Neutrophil (primary cell): ENCODE data around the gene TMEM106C.
A peak's percentile ranks its signal among the peaks of the same experiment; 100 is the strongest.

Experiments
- H3K27ac ChIP-seq: fragments of 200-600 bp; sonication (generic); 2 replicates; pipeline ENCODE4 v1.5.1; 2016; ENCODE audit warnings: mild to moderate bottlenecking, moderate library complexity
- H3K27me3 ChIP-seq: fragments of 200-600 bp; sonication (generic); 2 replicates; pipeline ENCODE4 v1.6.0; 2016; ENCODE audit warnings: mild to moderate bottlenecking
- H3K36me3 ChIP-seq: fragments of 200-600 bp; sonication (generic); 2 replicates; pipeline ENCODE4 v1.5.1; 2017
- H3K4me1 ChIP-seq, 2 experiments: fragments of 200-600 bp in 1 of 2; sonication (generic) in 1 of 2; 1 replicate in 1 of 2; 2 replicates in 1 of 2; pipeline versions ENCODE4 v1.5.1 to v1.6.1; 2013 to 2016; ENCODE audit warnings: low read depth in 1 of 2, low read length in 1 of 2, mild to moderate bottlenecking in 1 of 2, moderate library complexity in 1 of 2; ENCODE audit not compliant: control insufficient read depth in 1 of 2, insufficient read depth in 1 of 2
- H3K4me3 ChIP-seq, 2 experiments: fragments of 200-600 bp in 1 of 2; sonication (generic) in 1 of 2; 1 replicate in 1 of 2; 2 replicates in 1 of 2; pipeline ENCODE4 v1.5.1; 2013 to 2016; ENCODE audit warnings: low read depth in 1 of 2, low read length in 1 of 2, mild to moderate bottlenecking in 1 of 2, moderate library complexity in 1 of 2
- H3K9me3 ChIP-seq: fragments of 200-600 bp; sonication (generic); 2 replicates; pipeline ENCODE4 v1.5.1; 2016
- CTCF ChIP-seq: fragments of 200-600 bp; sonication (generic); IDR thresholded peaks from 2 replicates; pipeline ENCODE4 v1.5.1; 2016; ENCODE audit warnings: antibody characterized with exemption

The TMEM106C gene

GRCh38 chr12:47963340-47964040 is at the start of gene TMEM106C:
Gene TMEM106C (plus strand): TSS chr12:47963596. CDS start chr12:47964237, 641 bp downstream.
- TF ChIP-seq CTCF: peak; percentile 97
- Histone ChIP-seq H3K27ac (peak within 1 kb of the TSS; percentile 11), H3K27me3 (peaks cover 34% of the 10 kb centered on the region), H3K4me3 (peak within 1 kb of the TSS; percentile 86 to 87), H3K9me3 (no peaks in the 10 kb centered on the region), H3K36me3 (peaks cover 13% of the 10 kb centered on the region), H3K4me1 (peaks cover 7 to 14% of the 10 kb centered on the region in 2 experiments)

GRCh38 chr12:47920913-47921312 is 42.5 kb upstream of the TMEM106C start:
- TF ChIP-seq CTCF: no peak
- no peak overlapping the region for H3K27ac ChIP-seq
- H3K36me3 ChIP-seq: no peaks in the 10 kb centered on the region
- no peak overlapping the region for H3K4me3 ChIP-seq
- no peaks in the 10 kb centered on the region for H3K9me3 ChIP-seq
- peaks cover 30% of the 10 kb centered on the region for H3K27me3 ChIP-seq
- H3K4me1 ChIP-seq: no peaks in the 10 kb centered on the region

GRCh38 chr12:47921907-47922306 is 41.5 kb upstream of the TMEM106C start:
- H3K27me3 ChIP-seq: peaks cover 33% of the 10 kb centered on the region
- H3K9me3 ChIP-seq: no peaks in the 10 kb centered on the region
- H3K27ac ChIP-seq: no peak overlapping the region
- H3K4me1 ChIP-seq: no peaks in the 10 kb centered on the region
- H3K36me3 ChIP-seq: no peaks in the 10 kb centered on the region
- TF ChIP-seq CTCF: no peak
- H3K4me3 ChIP-seq: no peak overlapping the region

- Histone ChIP-seq H3K9me3 (no peaks in the 10 kb centered on the region), H3K27me3 (peaks cover 43% of the 10 kb centered on the region), H3K27ac (no peak overlapping the region), H3K4me1 (no peaks in the 10 kb centered on the region), H3K36me3 (no peaks in the 10 kb centered on the region), H3K4me3 (no peak overlapping the region)
- TF ChIP-seq CTCF: no peak
Observed at GRCh38 chr12:47927346-47927745, 36.0 kb upstream of the TMEM106C start.

GRCh38 chr12:47930634-47931033 is 32.8 kb upstream of the TMEM106C start:
- TF ChIP-seq CTCF: no peak
- Histone ChIP-seq H3K4me1 (no peaks in the 10 kb centered on the region), H3K4me3 (no peak overlapping the region), H3K27ac (no peak overlapping the region), H3K9me3 (no peaks in the 10 kb centered on the region), H3K27me3 (peaks cover 25% of the 10 kb centered on the region), H3K36me3 (no peaks in the 10 kb centered on the region)
